ENCODE results near the gene FCRL6.

- TF ChIP-seq CTCF (IDR thresholded peaks at IDR 0.05; ENCODE audit: insufficient read depth, low read length, poor library complexity, severe bottlenecking) (no peak), EZH2phosphoT487 (conservative IDR thresholded peaks at IDR 0.05; ENCODE audit: low read length) (no peak)
Observed at GRCh38 chr1:159856576-159856975, 54.4 kb downstream of the FCRL6 start.
